Activated CD4-positive, alpha-beta memory T cell treated with anti-CD3 and anti-CD28 coated beads, Interleukin-2, amount 10 ng/mL, durations not matched to agents 7 days and 5 days (primary cell): Measurements from ENCODE around the gene TRABD2B. TPM values are rescaled to one million over a fixed set of nuclear protein-coding genes. Genes with fewer than 3 reads are reported as not detected.

ENCODE experiments used
- CTCF ChIA-PET: fragments of 350-600 bp; sonication (Branson Sonifier 250); formaldehyde crosslinking; loops from one replicate; lab custom pipeline; 2021; ENCODE audit warnings: antibody characterized with exemption, inconsistent platforms; lab: Charles Lee
- POLR2A ChIA-PET: fragments of 350-600 bp; sonication (Branson Sonifier 250); formaldehyde crosslinking; loops from one replicate; lab custom pipeline; 2021; ENCODE audit warnings: antibody characterized with exemption; lab: Charles Lee
- DNase-seq: peaks from one replicate; pipeline ENCODE4 v3.0.0-alpha.2; 2020
- H3K27ac Mint-ChIP-seq: one replicate; pipeline ENCODE4 v1.8.0; 2021; ENCODE audit warnings: mild to moderate bottlenecking, mixed read lengths
- H3K27me3 Mint-ChIP-seq: one replicate; pipeline ENCODE4 v1.8.0; 2021; ENCODE audit warnings: mixed read lengths
- H3K36me3 Mint-ChIP-seq: one replicate; pipeline ENCODE4 v1.8.0; 2021; ENCODE audit warnings: low read depth, mixed read lengths
- H3K4me1 Mint-ChIP-seq: one replicate; pipeline ENCODE4 v1.8.0; 2021; ENCODE audit warnings: mixed read lengths
- H3K4me3 Mint-ChIP-seq: one replicate; pipeline ENCODE4 v1.8.0; 2021; ENCODE audit warnings: mild to moderate bottlenecking, mixed read lengths
- H3K9me3 Mint-ChIP-seq: one replicate; pipeline ENCODE4 v1.8.0; 2021; ENCODE audit warnings: mixed read lengths
- total RNA-seq, 2 experiments: library from RNA; stranded (reverse); gene quantifications; one replicate each; pipeline ENCODE4 v1.2.3, GENCODE V29; 2021

TRABD2B gene
- total RNA-seq, 2 experiments from 2014 or later = not detected

GRCh38 chr1:47842228-47842919, 154.8 kb downstream of the TRABD2B start:
- no peak overlapping the region for H3K4me3 Mint-ChIP-seq
- H3K9me3 Mint-ChIP-seq = no peaks in the 10 kb centered on the region
- ChIA-PET POLR2A (no interaction called here), CTCF (no interaction called here)
- no peaks in the 10 kb centered on the region for H3K4me1 Mint-ChIP-seq
- H3K27ac Mint-ChIP-seq = no peak overlapping the region
- H3K27me3 Mint-ChIP-seq = peaks cover 15% of the 10 kb centered on the region
- no peak for DNase-seq
- no peaks in the 10 kb centered on the region for H3K36me3 Mint-ChIP-seq

GRCh38 chr1:47841356-47841755, 155.8 kb downstream of the TRABD2B start:
- H3K4me1 Mint-ChIP-seq = no peaks in the 10 kb centered on the region
- H3K27ac Mint-ChIP-seq = no peak overlapping the region
- CTCF ChIA-PET = no interaction called here
- POLR2A ChIA-PET = no interaction called here
- no peaks in the 10 kb centered on the region for H3K9me3 Mint-ChIP-seq
- DNase-seq = no peak
- peaks cover 15% of the 10 kb centered on the region for H3K27me3 Mint-ChIP-seq
- no peak overlapping the region for H3K4me3 Mint-ChIP-seq
- H3K36me3 Mint-ChIP-seq = no peaks in the 10 kb centered on the region

GRCh38 chr1:47840393-47841190, 156.6 kb downstream of the TRABD2B start:
- Mint-ChIP-seq H3K4me1 (no peaks in the 10 kb centered on the region), H3K36me3 (no peaks in the 10 kb centered on the region), H3K27ac (no peak overlapping the region), H3K9me3 (no peaks in the 10 kb centered on the region), H3K27me3 (peaks cover 15% of the 10 kb centered on the region), H3K4me3 (no peak overlapping the region)
- POLR2A ChIA-PET = no interaction called here
- CTCF ChIA-PET = no interaction called here
- no peak for DNase-seq

- ChIA-PET CTCF (no interaction called here), POLR2A (no interaction called here)
- H3K27ac Mint-ChIP-seq = no peak overlapping the region
- H3K4me1 Mint-ChIP-seq = no peaks in the 10 kb centered on the region
- no peak for DNase-seq
- H3K36me3 Mint-ChIP-seq = no peaks in the 10 kb centered on the region
- H3K27me3 Mint-ChIP-seq = peaks cover 16% of the 10 kb centered on the region
- H3K4me3 Mint-ChIP-seq = no peak overlapping the region
- peaks cover 2% of the 10 kb centered on the region for H3K9me3 Mint-ChIP-seq
Observed at GRCh38 chr1:47839433-47839760, 157.8 kb downstream of the TRABD2B start.

- ChIA-PET POLR2A (no interaction called here), CTCF (no interaction called here)
- H3K4me3 Mint-ChIP-seq = no peak overlapping the region
- H3K36me3 Mint-ChIP-seq = no peaks in the 10 kb centered on the region
- no peaks in the 10 kb centered on the region for H3K4me1 Mint-ChIP-seq
- H3K27me3 Mint-ChIP-seq = peaks cover 16% of the 10 kb centered on the region
- DNase-seq = no peak
- peaks cover 2% of the 10 kb centered on the region for H3K9me3 Mint-ChIP-seq
- H3K27ac Mint-ChIP-seq = no peak overlapping the region
Observed at GRCh38 chr1:47838562-47839432, 158.4 kb downstream of the TRABD2B start.

GRCh38 chr1:47837866-47838561, 159.2 kb downstream of the TRABD2B start:
- Mint-ChIP-seq H3K27ac (no peak overlapping the region), H3K27me3 (peaks cover 10% of the 10 kb centered on the region), H3K4me3 (no peak overlapping the region), H3K9me3 (peaks cover 2% of the 10 kb centered on the region), H3K36me3 (no peaks in the 10 kb centered on the region), H3K4me1 (no peaks in the 10 kb centered on the region)
- no peak for DNase-seq
- ChIA-PET CTCF (no interaction called here), POLR2A (no interaction called here)

- Mint-ChIP-seq H3K36me3 (no peaks in the 10 kb centered on the region), H3K4me3 (no peak overlapping the region), H3K27ac (no peak overlapping the region), H3K9me3 (peaks cover 2% of the 10 kb centered on the region), H3K4me1 (no peaks in the 10 kb centered on the region), H3K27me3 (peaks cover 6% of the 10 kb centered on the region)
- DNase-seq = no peak
- POLR2A ChIA-PET = no interaction called here
- CTCF ChIA-PET = no interaction called here
Observed at GRCh38 chr1:47837056-47837830, 159.9 kb downstream of the TRABD2B start.

GRCh38 chr1:47835409-47835808, 161.8 kb downstream of the TRABD2B start:
- Mint-ChIP-seq H3K27ac (no peak overlapping the region), H3K9me3 (peaks cover 2% of the 10 kb centered on the region), H3K4me1 (no peaks in the 10 kb centered on the region), H3K36me3 (no peaks in the 10 kb centered on the region), H3K27me3 (peaks cover 4% of the 10 kb centered on the region), H3K4me3 (no peak overlapping the region)
- CTCF ChIA-PET = no interaction called here
- no peak for DNase-seq
- POLR2A ChIA-PET = no interaction called here

GRCh38 chr1:47834326-47834725, 162.9 kb downstream of the TRABD2B start:
- peaks cover 2% of the 10 kb centered on the region for H3K9me3 Mint-ChIP-seq
- H3K27me3 Mint-ChIP-seq = peaks cover 4% of the 10 kb centered on the region
- ChIA-PET CTCF (no interaction called here), POLR2A (no interaction called here)
- H3K27ac Mint-ChIP-seq = no peak overlapping the region
- no peak overlapping the region for H3K4me3 Mint-ChIP-seq
- no peaks in the 10 kb centered on the region for H3K36me3 Mint-ChIP-seq
- no peaks in the 10 kb centered on the region for H3K4me1 Mint-ChIP-seq
- DNase-seq = no peak

GRCh38 chr1:47830641-47831333, 166.4 kb downstream of the TRABD2B start:
- Mint-ChIP-seq H3K27me3 (peaks cover 4% of the 10 kb centered on the region), H3K27ac (no peak overlapping the region), H3K4me1 (no peaks in the 10 kb centered on the region), H3K9me3 (peaks cover 2% of the 10 kb centered on the region), H3K4me3 (no peak overlapping the region), H3K36me3 (no peaks in the 10 kb centered on the region)
- no peak for DNase-seq
- POLR2A ChIA-PET = no interaction called here
- CTCF ChIA-PET = no interaction called here

GRCh38 chr1:47830021-47830420, 167.2 kb downstream of the TRABD2B start:
- Mint-ChIP-seq H3K27me3 (no peaks in the 10 kb centered on the region), H3K4me1 (no peaks in the 10 kb centered on the region), H3K9me3 (no peaks in the 10 kb centered on the region), H3K36me3 (no peaks in the 10 kb centered on the region), H3K27ac (no peak overlapping the region), H3K4me3 (no peak overlapping the region)
- DNase-seq = no peak
- POLR2A ChIA-PET = no interaction called here
- CTCF ChIA-PET = no interaction called here

GRCh38 chr1:47828978-47829377, 168.2 kb downstream of the TRABD2B start:
- no peak for DNase-seq
- CTCF ChIA-PET = no interaction called here
- H3K36me3 Mint-ChIP-seq = no peaks in the 10 kb centered on the region

More at GRCh38 chr1:47828978-47829377, 168.2 kb downstream of the TRABD2B start:
- Mint-ChIP-seq H3K4me1 (no peaks in the 10 kb centered on the region), H3K27me3 (no peaks in the 10 kb centered on the region), H3K4me3 (no peak overlapping the region), H3K9me3 (no peaks in the 10 kb centered on the region), H3K27ac (no peak overlapping the region)
- POLR2A ChIA-PET = no interaction called here
